AG08395 (cell line): Measurements from ENCODE around the gene SERAC1.

Source experiments
- DNase-seq: peaks from one replicate; pipeline ENCODE4 v3.0.0; 2012; ENCODE audit warnings: mixed read lengths, low spot score

Gene SERAC1

GRCh38 chr6:158121335-158121734 is 46.7 kb downstream of the SERAC1 start:
- no peak for DNase-seq

- DNase-seq = no peak
These were observed 49.2 kb downstream of the SERAC1 start for GRCh38 chr6:158118886-158119285.

GRCh38 chr6:158115508-158115907 is 52.6 kb downstream of the SERAC1 start:
- no peak for DNase-seq

- DNase-seq = no peak
These were observed 53.0 kb downstream of the SERAC1 start for GRCh38 chr6:158115102-158115501.

- DNase-seq = no peak
These were observed 54.3 kb downstream of the SERAC1 start for GRCh38 chr6:158113802-158114201.

DNA sequence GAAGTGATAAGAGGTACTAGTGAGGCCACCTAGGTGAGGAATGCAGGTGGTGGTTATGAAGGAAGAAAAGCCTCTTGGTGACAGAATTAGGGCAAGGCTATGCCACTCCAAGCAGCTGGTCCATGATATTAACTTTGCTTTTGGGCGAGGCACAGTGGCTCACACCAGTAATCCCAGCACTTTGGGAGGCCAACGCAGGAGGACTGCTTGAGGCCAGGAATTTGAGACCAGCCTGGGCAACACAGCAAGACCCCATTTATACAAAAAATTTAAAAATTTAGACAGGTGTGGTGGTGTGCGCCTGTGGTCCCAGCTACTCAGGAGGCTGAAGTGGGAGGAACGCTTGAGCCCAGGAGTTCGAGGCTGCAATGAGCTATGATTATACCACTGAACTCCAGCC is 56.1 kb downstream of the SERAC1 start:
- no peak for DNase-seq

GRCh38 chr6:158110986-158111385 is 57.1 kb downstream of the SERAC1 start:
- no peak for DNase-seq

DNA sequence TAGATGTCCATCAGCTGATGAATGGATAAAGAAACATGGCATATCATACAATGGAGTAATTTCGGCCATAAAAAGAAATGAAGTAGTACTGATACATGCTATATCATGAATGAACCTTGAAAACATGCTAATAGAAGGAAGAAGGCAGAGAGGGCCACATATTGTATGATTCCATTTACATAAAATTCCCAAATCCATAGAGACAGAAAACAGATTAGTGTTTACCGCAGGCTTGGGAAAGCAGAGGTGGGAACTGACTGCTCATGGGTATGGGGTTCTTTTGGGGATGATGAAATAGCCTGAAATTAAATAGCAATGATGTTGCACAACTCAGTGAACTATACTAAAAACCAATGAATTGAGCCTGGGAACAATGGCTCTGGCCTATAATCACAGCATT is 58.3 kb downstream of the SERAC1 start:
- DNase-seq = no peak

GRCh38 chr6:158104696-158105095 is 63.4 kb downstream of the SERAC1 start:
- DNase-seq = no peak

- no peak for DNase-seq
These were observed 64.8 kb downstream of the SERAC1 start for GRCh38 chr6:158103228-158103627.

DNA sequence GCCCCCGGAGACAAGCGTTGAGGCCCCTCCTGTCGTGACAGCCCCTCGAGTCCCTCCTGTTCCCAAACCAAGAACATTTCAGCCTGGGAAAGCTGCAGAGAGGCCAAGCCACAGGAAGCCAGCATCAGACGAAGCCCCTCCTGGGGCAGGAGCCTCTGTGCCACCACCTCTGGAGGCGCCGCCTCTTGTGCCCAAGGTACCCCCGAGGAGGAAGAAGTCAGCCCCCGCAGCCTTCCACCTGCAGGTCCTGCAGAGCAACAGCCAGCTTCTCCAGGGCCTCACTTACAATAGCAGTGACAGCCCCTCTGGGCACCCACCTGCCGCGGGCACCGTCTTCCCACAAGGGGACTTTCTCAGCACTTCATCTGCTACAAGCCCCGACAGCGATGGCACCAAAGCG is 72.4 kb downstream of the SERAC1 start:
- DNase-seq = no peak

GRCh38 chr6:158095031-158095430 is 73.0 kb downstream of the SERAC1 start:
- no peak for DNase-seq

DNA sequence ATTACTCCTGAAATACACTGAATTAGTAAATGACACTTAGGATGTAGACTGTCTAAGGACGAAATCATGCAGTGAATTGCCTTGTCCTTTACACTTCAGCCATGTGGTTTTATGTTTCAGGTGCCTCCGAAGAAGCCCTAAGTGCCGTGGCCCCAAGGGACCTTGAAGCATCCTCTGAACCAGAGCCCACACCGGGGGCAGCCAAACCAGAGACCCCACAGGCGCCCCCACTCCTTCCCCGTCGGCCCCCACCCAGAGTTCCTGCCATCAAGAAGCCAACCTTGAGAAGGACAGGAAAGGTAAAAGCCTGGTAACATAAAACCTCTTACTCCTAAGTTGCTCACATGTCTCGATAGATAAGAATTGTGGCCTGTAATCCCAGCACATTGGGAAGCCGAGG is 75.3 kb downstream of the SERAC1 start:
- DNase-seq = no peak

DNA sequence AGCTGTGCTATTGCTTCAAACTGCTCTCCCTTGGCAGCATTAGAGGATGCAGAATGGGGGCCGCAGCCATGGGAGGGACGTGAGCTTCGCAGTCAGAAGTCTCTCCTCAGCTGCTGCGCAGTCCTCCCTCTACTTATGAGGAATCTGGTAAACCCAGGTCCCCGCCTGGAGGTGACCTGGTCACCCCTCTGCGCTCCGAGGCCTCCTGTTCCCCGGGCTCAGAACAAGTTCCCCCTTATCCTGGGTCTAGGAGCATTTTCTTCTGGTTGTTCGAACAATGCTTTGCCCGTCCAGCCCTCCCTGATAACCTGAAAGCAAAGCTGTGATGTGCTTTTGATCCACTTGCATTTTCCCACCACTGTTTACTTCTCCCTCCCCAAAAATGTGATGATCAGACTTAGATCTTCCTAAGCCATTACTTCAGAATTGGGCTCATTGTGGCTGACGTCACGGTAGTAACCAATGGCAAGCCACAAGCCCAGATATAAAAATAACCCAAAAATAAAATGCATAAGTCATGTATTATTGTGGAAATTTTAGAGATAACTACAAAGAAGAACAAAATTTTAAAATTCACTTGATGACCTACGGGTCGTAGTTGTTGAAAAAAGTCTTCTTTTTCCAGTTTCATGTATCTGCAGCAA is 80.7 kb downstream of the SERAC1 start:
- DNase-seq = no peak

- peak; percentile 86 for DNase-seq
These were observed 81.4 kb downstream of the SERAC1 start for GRCh38 chr6:158086504-158087223.

DNA sequence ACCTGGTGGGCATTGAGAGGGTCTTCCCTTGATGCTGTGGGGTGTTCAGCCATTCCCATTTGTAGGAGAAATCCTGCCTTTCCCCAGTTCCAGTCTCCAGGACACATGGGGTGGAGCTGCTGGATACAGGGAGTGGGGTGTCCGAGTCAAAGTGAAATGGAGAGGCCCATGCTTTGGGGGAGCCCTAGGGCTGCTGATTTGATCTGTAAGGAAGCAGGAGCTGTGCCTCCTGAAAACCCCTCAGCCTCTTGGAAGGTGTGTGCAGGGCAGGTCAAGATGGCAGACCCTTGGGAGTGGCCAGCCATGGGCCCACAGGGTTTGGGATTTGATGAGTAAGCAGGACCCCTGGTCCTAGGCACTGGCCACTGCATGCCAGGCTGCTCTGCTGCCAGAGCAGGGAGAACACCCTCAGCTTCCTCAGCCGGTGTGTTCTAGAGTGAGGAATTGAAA is 82.0 kb downstream of the SERAC1 start:
- no peak for DNase-seq

GRCh38 chr6:158085261-158086053 is 82.6 kb downstream of the SERAC1 start:
- DNase-seq = no peak

DNA sequence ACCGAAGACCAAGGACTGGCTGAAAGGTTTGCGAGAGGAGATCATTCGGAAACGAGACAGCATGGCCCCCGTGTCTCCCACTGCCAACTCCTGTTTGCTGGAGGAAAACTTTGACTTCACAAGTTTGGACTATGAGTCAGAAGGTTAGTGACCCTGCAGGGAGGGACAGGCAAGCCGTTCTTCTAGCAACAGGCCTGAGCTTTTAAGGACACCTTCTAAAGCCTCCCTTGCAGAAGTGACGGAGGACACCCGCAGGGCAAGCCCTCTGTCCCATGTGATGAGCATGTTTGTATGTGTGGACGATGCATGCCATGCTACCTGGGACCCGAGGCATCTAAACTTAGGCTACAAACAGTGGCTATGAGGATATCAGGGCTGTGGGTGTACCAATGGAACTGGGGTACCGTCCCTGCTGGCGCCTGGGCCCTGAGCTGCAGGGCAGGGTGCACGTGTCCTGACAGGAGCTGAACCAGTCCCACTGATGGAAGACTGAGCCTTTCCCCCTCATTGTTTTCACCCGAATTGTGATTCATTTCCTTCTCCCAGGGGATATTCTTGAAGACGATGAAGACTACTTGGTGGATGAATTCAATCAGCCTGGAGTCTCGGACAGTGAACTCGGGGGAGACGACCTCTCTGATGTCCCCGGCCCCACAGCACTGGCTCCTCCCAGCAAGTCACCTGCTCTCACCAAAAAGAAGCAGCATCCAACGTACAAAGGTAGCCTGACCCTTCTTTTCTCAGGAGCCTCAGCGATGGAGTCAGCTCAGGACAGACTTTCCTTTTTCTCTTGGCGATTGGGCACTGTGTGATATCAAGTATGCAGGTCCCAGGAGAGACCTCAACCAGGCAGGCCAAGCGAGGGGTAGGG is 84.4 kb downstream of the SERAC1 start:
- no peak for DNase-seq

DNA sequence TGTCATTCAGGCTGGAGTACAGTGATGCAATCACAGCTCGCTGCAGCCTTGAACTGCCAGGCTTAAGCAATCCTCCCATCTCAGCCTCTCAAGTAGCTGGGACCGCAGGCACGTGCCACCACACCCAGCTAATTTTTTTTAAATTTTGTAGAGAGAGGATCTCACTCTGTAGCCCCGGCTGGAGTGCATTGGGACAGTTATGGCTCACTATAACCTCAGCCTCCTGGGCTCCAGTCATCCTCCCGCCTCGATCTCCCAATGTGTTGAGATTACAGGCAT is 86.5 kb downstream of the SERAC1 start:
- DNase-seq = no peak

DNA sequence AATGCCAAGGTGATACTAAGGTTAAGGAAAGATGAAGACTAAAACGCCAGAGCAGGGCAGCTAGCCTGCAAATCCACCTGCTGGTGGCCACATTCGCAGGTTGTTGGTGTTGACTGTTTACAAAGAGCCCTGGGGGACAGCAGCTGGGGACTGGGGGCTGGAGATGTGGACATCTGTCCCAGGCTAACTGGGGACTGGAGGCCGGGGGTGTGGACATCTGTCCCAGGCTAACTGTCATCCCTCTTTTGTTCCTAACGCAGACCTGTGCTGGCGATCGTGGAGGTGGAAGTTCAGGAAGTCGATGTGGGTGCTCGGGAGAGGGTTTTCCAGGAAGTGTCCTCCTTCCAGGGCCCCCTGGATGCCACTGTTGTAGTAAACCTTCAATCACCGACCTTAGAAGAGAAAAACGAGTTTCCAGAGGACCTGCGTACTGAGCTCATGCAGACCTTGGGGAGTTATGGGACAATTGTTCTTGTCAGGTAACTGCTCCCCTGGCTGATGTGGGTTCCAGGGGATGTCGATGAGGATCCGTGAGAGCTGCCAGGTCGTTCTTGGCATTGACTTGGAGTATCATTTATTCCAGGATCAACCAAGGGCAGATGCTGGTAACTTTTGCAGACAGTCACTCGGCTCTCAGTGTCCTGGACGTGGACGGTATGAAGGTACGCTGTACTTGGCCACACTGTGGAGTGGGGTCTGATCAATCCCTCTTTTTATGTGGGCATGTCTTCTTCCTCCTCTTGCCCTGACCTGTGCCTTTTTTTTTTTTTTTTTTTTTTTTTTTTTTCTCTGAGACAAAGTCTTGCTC is 87.0 kb downstream of the SERAC1 start:
- no peak for DNase-seq

DNA sequence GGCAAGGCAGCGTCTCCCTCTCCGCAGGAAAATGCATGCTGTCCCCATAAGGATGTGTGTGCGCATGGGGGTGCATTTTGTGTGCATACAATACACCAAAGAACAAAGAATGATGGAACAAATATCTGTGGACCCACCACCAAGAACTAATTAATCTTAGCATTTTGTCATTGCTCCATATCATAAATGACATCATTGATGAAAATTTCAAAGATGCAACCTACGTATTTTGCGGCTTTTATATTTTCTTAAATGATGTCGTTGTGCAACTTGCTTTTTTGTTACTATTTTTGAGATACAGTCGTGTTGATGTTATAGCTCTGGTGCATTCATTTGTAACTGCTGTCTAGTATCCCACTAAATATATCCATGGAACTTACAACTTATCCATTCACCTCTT is 89.7 kb downstream of the SERAC1 start:
- no peak for DNase-seq
